Measurements from ENCODE around the gene AXL.
"Not testable (repeated sequence)": the region's sequence is repeated elsewhere in the genome, so short reads cannot be mapped to it uniquely, and the experiment has no call there.

The AXL gene

DNA sequence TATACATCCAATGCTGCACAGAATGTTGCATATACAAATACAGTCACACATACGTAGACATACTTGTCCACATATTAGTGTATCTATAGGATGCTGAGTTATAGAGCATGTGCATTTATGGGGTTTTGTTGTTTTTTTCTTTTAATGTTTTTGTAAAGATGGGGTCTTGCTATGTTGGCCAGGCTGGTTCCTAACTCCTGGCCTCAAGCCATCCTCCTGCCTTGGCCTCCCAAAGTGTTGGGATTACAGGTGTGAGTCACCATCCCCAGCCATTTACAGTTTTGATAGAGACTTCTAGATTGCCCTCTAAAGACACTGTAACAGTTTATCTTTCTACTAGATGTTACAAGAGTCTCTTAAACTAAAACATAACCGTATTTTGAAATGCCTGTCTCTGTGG lies 59.5 kb downstream of the AXL start (continued):
- TF ChIP-seq, protein P1, sequence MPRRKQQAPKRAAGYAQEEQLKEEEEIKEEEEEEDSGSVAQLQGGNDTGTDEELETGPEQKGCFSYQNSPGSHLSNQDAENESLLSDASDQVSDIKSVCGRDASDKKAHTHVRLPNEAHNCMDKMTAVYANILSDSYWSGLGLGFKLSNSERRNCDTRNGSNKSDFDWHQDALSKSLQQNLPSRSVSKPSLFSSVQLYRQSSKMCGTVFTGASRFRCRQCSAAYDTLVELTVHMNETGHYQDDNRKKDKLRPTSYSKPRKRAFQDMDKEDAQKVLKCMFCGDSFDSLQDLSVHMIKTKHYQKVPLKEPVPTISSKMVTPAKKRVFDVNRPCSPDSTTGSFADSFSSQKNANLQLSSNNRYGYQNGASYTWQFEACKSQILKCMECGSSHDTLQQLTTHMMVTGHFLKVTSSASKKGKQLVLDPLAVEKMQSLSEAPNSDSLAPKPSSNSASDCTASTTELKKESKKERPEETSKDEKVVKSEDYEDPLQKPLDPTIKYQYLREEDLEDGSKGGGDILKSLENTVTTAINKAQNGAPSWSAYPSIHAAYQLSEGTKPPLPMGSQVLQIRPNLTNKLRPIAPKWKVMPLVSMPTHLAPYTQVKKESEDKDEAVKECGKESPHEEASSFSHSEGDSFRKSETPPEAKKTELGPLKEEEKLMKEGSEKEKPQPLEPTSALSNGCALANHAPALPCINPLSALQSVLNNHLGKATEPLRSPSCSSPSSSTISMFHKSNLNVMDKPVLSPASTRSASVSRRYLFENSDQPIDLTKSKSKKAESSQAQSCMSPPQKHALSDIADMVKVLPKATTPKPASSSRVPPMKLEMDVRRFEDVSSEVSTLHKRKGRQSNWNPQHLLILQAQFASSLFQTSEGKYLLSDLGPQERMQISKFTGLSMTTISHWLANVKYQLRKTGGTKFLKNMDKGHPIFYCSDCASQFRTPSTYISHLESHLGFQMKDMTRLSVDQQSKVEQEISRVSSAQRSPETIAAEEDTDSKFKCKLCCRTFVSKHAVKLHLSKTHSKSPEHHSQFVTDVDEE (CRISPR knock-in tag; IDR thresholded peaks at IDR 0.05) = no peak
- TF ChIP-seq BACH2 (CRISPR knock-in tag; IDR thresholded peaks at IDR 0.05; ENCODE audit: borderline replicate concordance) (no peak), TOX (CRISPR knock-in tag; IDR thresholded peaks at IDR 0.05; ENCODE audit: borderline replicate concordance) (no peak), ZNF70 (CRISPR knock-in tag; IDR thresholded peaks at IDR 0.05) (no peak), ARNTL (CRISPR knock-in tag; IDR thresholded peaks at IDR 0.05; ENCODE audit: borderline replicate concordance, low read depth) (no peak)
- TF ChIP-seq, protein P2, sequence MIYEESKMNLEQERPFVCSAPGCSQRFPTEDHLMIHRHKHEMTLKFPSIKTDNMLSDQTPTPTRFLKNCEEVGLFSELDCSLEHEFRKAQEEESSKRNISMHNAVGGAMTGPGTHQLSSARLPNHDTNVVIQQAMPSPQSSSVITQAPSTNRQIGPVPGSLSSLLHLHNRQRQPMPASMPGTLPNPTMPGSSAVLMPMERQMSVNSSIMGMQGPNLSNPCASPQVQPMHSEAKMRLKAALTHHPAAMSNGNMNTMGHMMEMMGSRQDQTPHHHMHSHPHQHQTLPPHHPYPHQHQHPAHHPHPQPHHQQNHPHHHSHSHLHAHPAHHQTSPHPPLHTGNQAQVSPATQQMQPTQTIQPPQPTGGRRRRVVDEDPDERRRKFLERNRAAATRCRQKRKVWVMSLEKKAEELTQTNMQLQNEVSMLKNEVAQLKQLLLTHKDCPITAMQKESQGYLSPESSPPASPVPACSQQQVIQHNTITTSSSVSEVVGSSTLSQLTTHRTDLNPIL (CRISPR knock-in tag; IDR thresholded peaks at IDR 0.05; ENCODE audit: low read depth) = no peak

DNA sequence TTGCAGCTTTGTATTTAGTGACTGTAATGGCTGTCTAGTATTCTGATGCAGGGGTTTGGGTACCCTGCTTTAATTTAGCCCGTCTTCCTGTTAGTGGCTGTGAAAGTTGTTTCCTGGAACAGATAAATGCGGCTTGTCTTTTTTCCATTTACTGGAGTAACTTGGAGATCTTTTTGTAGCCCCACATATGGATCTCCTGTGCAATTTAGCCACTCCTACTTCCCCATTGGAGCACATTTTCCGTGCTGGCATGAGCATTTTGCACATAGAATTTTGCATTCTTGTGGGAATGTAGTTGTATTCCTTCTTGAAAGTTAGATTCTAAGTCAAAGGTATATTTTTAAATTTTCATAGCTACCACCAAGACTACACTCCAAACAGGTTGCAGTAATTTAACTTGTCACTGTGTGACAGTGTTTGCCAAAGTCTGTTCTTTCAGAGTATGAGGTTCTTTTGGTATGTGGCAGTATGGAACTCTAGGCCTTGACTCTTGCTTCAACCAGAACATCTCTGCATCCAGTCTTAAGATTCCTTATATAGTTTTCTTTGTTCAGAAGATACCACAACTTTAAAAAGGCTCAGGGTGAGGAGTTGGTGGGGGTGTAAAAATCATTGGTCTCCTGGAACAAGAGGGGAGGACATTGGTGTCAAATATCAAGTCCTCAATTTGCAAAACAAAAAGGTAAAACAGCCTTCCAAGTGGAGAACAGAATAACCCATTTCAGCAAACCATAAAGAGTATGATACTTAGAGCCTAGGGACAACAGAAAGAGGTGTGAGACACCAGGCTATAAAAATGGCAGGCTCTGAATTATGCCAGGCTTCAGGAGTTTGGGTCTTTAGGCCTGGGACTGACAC lies 69.9 kb downstream of the AXL start:
- TF ChIP-seq ARNTL (CRISPR knock-in tag; IDR thresholded peaks at IDR 0.05; ENCODE audit: borderline replicate concordance, low read depth) (no peak), ESRRG (CRISPR knock-in tag; IDR thresholded peaks at IDR 0.05) (no peak), GLIS3 (CRISPR knock-in tag; IDR thresholded peaks at IDR 0.05) (no peak), ISL1 (CRISPR knock-in tag; IDR thresholded peaks at IDR 0.05) (no peak), ZC3H10 (CRISPR knock-in tag; IDR thresholded peaks at IDR 0.05) (no peak), ZFP30 (CRISPR knock-in tag; IDR thresholded peaks at IDR 0.05) (no peak), ZNF8 (CRISPR knock-in tag; IDR thresholded peaks at IDR 0.05) (no peak), ZFP3 (CRISPR knock-in tag; IDR thresholded peaks at IDR 0.05) (no peak), TOX (CRISPR knock-in tag; IDR thresholded peaks at IDR 0.05; ENCODE audit: borderline replicate concordance) (no peak)
- TF ChIP-seq, protein P3, sequence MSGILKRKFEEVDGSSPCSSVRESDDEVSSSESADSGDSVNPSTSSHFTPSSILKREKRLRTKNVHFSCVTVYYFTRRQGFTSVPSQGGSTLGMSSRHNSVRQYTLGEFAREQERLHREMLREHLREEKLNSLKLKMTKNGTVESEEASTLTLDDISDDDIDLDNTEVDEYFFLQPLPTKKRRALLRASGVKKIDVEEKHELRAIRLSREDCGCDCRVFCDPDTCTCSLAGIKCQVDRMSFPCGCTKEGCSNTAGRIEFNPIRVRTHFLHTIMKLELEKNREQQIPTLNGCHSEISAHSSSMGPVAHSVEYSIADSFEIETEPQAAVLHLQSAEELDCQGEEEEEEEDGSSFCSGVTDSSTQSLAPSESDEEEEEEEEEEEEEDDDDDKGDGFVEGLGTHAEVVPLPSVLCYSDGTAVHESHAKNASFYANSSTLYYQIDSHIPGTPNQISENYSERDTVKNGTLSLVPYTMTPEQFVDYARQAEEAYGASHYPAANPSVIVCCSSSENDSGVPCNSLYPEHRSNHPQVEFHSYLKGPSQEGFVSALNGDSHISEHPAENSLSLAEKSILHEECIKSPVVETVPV (CRISPR knock-in tag; IDR thresholded peaks at IDR 0.05) = no peak
- TF ChIP-seq, protein P4, sequence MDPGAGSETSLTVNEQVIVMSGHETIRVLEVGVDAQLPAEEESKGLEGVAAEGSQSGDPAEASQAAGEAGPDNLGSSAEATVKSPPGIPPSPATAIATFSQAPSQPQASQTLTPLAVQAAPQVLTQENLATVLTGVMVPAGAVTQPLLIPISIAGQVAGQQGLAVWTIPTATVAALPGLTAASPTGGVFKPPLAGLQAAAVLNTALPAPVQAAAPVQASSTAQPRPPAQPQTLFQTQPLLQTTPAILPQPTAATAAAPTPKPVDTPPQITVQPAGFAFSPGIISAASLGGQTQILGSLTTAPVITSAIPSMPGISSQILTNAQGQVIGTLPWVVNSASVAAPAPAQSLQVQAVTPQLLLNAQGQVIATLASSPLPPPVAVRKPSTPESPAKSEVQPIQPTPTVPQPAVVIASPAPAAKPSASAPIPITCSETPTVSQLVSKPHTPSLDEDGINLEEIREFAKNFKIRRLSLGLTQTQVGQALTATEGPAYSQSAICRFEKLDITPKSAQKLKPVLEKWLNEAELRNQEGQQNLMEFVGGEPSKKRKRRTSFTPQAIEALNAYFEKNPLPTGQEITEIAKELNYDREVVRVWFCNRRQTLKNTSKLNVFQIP (CRISPR knock-in tag; IDR thresholded peaks at IDR 0.05; ENCODE audit: borderline replicate concordance, low read depth) = no peak
- TF ChIP-seq, protein P1 (CRISPR knock-in tag; IDR thresholded peaks at IDR 0.05) = no peak
- TF ChIP-seq, protein P5, sequence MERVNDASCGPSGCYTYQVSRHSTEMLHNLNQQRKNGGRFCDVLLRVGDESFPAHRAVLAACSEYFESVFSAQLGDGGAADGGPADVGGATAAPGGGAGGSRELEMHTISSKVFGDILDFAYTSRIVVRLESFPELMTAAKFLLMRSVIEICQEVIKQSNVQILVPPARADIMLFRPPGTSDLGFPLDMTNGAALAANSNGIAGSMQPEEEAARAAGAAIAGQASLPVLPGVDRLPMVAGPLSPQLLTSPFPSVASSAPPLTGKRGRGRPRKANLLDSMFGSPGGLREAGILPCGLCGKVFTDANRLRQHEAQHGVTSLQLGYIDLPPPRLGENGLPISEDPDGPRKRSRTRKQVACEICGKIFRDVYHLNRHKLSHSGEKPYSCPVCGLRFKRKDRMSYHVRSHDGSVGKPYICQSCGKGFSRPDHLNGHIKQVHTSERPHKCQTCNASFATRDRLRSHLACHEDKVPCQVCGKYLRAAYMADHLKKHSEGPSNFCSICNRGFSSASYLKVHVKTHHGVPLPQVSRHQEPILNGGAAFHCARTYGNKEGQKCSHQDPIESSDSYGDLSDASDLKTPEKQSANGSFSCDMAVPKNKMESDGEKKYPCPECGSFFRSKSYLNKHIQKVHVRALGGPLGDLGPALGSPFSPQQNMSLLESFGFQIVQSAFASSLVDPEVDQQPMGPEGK (CRISPR knock-in tag; IDR thresholded peaks at IDR 0.05; ENCODE audit: borderline replicate concordance) = no peak
- ATAC-seq = no peak

DNA sequence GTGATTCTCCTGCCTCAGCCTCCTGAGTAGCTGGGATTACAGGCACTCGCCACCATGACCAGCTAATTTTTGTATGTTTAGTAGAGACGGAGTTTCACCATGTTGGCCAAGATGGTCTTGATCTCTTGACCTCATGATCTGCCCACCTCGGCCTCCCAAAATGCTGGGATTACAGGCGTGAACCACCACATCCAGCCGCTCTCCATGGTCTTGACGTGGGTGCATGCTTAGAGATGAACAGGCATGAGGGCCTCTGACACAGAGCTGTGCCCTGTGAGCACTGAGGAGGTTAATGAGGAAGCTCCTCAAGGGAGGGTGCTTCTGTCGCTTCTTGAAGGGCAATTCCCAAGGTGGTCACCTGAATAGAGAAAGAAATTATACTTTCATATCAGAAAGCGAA lies 70.8 kb downstream of the AXL start:
- ATAC-seq = not testable (repeated sequence)
